HPDE6-E6E7 (cell line): ENCODE results near the gene ERBB2.
A peak's percentile ranks its signal among the peaks of the same experiment; 100 is the strongest.

ENCODE experiments used
- DNase-seq: peaks from one replicate; pipeline ENCODE4 v3.0.0; 2011; ENCODE audit warnings: missing footprints; ENCODE audit errors: extremely low spot score

Gene ERBB2

DNA sequence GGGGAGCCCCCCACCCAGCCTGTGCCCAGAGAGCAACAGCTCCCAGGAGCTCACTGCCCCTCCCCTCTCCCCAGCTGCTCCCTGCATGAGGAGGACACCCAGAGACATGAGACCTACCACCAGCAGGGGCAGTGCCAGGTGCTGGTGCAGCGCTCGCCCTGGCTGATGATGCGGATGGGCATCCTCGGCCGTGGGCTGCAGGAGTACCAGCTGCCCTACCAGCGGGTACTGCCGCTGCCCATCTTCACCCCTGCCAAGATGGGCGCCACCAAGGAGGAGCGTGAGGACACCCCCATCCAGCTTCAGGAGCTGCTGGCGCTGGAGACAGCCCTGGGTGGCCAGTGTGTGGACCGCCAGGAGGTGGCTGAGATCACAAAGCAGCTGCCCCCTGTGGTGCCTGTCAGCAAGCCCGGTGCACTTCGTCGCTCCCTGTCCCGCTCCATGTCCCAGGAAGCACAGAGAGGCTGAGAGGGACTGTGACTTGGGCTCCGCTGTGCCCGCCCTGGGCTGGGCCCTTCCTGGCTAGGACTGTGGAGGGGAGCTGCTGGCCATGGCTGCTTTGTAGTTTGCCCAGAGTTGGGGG lies 34.1 kb upstream of the ERBB2 start:
- DNase-seq = peak; percentile 46

DNA sequence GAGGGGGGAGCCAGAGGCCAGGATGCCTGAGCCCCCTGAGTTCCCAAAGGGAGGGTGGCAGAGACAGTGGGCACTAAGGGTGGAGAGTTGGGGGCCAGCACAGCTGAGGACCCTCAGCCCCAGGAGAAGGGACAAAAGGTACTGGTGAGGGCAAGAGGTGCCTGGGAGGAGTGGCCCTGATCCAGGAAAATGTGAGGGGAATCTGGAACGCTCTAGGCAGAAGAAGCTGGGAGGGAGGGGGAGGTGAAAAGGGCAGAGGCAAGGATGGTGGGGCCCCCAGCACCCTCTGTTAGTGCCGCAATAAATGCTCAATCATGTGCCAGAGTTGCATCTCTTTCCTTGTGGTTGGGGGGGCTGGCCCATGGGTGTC lies 33.6 kb upstream of the ERBB2 start:
- no peak for DNase-seq

DNA sequence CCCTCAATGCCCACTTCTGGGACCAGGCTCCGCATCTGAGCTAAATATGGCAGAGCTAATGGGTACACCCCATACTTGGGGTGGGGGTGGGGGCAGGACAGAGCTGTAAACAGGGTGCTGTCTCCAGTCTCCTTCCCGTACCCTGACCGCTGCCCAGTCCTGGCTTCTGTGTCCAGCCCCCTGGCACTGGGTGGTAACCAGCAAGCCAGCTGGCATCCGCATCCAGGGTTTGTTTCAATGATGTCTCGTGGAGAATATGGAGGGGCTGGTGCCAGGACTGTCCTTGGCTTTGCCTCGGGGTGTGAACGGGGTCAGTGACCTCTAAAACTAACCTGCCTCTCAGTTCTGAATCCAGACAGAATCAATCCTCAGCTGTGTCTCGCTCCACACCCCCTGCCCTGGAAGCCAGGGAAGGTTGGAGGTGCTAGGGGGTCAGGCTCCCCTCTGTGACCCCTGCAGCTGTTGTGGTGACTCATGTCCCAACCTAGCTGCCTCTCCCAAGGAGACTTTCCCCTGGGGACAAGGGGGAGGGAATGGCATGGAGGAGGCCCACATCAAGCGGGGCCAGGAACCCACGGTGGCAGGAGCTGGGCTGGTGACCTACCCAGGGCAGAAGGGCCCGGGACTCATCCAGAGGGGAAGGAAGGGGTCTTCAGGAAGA lies 33.1 kb upstream of the ERBB2 start:
- no peak for DNase-seq

DNA sequence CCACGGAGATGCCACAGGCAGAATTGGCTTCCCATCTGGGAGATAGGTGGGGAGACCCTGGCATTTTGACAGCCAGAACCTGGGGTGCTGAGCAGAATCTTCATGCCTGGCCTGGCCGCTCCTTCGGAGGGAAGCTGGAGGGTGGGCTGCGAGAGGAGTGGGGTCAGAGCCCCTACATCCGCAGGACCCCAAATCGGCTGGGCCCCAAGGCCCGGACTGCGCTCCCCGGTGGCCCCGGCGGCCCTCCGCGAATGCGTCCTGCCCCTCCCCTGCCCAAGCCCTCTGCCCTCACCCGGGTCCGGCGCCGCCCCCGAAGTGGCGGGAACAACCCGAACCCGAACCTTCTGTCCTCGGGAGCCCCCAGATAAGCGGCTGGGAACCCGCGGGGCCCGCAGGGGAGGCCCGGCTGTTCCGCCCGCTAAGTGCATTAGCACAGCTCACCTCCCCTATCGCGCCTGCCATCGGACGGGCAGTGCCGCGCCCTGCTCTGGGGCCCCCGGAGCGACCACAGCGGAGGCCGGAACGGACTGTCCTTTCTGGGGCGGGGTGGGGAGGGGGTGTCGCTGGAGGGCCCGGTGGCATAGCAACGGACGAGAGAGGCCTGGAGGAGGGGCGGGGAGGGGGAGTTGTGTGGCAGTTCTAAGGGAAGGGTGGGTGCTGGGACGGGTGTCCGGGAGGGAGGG lies 32.5 kb upstream of the ERBB2 start:
- no peak for DNase-seq

DNA sequence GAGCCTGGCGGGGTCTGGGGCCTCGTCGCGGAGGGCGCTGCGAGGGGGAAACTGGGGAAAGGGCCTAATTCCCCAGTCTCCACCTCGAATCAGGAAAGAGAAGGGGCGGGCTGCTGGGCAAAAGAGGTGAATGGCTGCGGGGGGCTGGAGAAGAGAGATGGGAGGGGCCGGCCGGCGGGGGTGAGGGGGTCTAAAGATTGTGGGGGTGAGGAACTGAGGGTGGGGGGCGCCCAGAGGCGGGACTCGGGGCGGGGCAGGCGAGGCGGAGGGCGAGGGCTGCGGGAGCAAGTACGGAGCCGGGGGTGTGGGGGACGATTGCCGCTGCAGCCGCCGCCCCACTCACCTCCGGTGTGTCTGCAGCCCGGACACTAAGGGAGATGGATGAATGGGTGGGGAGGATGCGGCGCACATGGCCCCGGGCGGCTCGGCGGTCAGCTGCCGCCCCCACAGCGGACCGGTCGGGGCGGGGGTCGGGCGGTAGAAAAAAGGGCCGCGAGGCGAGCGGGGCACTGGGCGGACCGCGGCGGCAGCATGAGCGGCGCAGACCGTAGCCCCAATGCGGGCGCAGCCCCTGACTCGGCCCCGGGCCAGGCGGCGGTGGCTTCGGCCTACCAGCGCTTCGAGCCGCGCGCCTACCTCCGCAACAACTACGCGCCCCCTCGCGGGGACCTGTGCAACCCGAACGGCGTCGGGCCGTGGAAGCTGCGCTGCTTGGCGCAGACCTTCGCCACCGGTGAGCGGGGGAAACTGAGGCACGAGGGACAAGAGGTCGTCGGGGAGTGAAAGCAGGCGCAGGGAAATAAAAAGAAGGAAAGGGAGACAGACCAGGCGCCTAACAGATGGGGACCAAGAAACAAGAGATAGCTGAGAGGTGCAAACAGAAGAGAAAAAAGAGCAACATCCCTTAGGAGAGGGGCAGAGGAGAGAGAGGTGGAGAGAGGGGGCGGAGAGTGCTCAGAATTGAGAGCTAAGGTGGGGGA lies 31.6 kb upstream of the ERBB2 start, which contains the start of gene PNMT:
Gene PNMT (plus strand): TSS at position 509 of the 980 bp plus-strand sequence. CDS start 23 bp downstream, at position 532.
- peak; percentile 53 for DNase-seq

DNA sequence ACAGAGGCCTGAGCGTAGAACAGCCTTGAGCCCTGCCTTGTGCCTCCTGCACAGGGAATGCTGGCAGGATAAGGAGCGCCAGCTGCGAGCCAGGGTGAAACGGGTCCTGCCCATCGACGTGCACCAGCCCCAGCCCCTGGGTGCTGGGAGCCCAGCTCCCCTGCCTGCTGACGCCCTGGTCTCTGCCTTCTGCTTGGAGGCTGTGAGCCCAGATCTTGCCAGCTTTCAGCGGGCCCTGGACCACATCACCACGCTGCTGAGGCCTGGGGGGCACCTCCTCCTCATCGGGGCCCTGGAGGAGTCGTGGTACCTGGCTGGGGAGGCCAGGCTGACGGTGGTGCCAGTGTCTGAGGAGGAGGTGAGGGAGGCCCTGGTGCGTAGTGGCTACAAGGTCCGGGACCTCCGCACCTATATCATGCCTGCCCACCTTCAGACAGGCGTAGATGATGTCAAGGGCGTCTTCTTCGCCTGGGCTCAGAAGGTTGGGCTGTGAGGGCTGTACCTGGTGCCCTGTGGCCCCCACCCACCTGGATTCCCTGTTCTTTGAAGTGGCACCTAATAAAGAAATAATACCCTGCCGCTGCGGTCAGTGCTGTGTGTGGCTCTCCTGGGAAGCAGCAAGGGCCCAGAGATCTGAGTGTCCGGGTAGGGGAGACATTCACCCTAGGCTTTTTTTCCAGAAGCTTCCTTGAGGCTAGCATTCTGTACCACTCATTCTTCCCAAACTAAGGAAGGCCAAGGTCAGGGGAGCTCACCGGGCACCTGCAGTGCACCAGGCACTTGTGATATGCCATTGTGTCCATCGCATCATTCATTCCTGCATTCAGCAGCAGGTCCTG lies 29.7 kb upstream of the ERBB2 start:
- no peak for DNase-seq

DNA sequence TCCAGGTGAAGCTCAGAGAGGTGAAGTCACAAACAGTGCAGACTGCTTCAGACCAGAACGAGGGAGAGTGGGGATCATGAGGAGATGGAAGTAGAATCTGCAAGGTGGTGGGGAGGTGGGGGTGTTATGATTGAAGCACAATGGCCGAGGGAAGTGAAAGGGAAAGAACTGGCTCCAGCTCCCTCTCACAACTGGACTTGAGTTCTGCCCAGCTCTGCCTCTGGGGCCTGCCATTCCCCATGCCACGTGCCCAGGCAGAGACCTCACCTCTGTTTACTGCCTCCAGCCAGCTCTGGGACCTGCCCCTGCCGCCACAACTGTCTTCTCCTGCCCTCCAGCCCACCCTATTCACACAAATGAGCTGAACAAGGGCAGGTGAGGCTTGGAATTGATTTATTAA lies 29.1 kb upstream of the ERBB2 start:
- no peak for DNase-seq

DNA sequence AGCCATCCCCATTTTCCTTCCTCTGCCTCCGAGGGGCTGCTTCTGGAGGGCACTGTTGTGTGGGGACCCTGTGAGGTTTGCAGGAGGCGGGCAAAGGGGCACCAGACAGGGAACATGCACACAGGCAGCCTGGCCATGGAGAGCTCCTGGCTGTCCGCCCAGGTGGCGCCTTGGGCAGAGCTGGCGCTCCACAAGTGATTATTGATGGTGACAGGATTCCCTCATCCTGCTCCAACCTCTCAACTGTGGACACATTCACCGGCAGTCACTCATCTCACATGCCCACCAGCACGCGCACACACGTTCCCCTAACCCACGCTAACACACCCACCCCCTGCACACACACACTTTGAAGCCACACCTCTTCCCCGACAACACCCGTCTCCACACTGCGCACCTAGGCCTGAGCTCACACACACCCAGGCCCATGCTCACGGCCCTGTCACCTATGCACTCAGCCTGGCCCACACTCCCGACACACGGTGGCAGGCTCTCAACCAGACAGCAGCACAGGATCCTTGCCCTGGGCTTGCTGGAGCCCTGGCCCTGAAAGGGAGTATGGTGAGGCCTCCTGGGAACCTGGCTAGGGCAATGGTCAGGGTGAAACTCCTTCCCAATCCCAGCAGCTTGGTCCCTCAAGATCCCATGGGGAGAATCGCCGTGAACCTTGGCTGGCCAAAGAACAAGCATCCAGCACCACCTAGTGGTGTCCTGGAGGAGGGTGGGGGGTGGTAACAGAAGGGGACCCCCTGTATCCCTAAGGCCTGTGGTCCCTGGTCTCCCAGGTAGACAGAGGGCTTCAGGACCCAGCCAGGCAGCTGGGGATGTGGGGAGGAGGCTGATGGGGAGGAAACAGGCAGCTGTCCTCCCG lies 28.0 kb upstream of the ERBB2 start:
- DNase-seq = peak; percentile 42

DNA sequence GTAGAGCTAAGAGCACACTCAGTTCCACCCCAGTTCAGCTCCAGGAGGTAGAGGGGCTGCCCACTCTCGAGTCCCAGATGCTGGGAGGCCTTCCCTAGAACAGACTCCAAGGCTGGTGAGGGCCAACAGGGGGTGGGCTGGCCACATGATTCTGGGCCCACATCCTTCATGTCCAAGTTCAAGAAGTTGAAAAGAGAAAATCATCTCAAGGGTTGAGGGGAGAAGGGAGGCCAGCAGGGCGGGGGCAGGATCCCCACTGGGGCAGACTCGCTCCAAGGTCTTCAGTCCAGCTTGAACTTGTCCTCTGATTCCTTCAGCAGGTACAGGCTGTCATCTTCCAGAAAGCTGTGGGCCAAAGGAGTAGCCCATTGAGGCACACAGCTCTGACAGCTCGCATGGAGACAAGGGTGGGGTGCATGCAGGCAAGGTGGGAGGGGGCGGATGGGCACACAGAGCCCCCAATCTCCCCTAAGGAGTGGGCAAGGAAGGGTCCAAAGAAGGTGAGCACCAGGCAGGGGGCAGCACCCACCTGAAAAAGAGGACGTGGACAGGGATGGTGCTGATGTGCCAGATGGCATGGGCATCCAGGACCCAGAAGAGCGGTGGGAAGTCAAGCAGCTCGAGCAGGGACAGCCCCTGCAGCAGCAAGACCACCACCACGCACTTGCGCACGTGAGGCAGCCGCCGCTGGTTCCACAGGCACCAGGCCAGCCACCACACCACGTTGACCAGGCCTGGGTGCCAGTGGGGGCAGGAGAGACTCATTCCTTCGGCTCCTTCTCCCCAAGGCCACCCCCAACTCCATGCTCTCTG lies 27.1 kb upstream of the ERBB2 start:
- DNase-seq = no peak

DNA sequence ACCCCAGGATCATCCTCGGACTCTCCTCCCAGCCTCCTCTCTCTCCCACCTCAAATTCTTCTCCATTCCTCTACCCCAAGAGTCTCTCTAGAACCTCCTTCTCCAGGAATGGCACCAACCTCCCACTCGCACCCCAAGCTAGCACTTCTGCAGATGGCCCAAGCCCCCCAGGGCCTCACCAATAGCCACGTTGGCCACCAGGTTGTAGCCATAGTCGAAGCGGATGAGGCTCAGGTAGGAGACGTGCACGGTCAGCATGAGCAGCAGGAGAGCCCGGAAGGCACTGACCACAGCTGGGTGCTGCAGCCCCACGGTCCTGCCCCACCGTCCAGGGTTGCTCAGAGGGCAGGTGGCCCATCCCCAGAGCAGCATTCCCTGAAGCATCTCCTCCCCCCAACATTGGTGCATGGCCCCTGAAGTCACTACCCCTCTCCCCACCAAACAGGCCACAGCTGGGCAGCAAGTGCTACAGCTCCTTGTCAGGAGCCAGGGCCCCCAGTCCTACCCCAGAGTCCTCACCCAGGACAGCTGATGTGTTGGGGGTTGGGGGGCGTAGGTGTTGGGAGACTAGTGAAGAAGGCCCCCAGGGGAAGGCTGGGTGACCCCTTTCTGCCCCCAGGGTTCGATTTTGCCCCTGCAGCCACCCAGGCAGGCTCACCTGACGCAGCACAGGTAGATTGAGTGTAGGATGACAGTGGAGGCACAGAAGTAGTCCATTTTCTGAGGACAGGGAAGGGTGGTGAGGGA lies 26.4 kb upstream of the ERBB2 start:
- no peak for DNase-seq

DNA sequence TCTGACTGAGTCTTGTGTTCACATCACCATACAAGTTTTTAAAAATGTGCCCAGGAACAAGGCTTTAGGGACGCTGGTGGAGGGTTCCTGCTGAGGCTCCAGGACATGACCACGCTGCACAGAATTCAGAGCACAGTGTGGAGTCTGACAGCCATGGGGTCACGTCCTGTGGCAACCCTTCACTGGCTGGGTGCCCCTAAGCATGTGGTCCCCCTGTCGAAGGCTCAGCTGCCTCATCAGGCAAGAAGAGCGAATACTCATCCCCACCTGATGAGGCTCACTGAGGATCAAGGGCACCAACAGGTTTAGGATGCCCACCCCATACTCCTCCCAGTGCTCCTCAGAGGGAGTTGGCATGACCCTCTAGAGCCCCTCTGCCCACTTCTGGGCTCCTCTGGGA lies 25.7 kb upstream of the ERBB2 start:
- DNase-seq = no peak

DNA sequence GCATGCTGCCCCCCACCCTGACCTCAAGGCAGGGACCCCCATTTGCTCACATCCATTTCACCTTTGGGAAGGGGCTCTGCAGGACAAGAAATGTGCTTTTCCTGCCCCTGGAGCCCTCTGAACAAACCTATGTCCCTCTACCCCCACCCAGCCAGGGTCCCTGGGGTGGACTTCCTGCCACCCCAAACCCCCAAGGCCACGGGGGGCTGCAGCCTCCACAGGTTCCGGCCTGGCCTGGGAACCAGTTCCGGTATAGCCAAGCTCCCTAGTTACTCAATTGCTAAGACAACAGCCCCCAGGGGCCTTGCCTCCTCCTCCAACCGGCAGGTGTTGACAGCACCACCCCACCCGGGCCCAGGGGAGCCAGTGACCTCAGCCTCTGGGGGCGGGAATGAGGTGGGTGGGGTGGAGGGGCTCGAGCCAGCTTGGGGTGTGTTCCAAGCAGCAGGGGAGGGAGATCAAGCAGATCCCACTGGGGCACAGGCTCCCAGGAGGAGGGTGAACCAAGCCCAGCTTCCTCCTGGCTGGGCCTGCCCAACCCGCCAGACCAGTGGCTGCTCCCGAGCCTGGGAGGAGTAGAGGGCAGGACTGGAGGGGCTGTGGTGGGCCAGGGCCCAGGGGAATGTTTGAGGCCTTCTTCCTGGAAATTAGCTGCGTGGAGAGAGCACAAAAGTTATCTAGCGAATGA lies 25.0 kb upstream of the ERBB2 start:
- peak; percentile 41 for DNase-seq

DNA sequence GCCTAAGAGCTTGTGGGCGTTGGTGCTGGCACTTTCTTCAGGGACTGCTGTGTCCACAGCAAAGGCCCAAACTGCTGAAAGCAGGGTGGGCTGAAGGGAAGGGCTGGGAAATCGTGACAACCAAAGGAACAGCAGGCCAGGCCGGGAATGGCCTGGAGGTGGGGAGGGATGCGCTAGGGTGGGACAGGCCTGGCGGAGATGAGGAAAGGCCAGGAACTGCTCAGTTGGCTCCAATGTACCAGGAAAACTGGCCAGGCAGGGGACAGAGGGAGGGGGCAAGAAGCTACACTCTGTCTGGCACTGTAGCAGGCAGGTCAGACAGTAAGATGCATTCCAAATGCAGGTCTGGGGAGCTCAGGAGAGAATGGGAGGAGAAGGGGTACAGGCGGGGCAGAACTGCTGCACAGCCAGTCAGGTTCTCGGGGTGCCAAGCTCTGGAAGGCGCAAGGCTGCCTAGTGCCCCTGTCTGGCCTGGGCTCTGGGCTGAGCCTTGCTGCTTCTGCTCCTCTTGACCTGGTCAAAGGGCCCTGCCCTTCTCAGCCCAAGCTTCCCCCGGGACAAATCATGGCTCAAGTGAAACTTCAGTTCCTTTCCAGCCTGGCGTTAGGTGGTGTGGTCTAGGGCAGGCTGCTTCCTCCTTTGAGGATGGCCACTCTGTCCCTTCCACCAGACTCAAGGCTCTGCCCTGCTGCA lies 24.3 kb upstream of the ERBB2 start:
- no peak for DNase-seq

DNA sequence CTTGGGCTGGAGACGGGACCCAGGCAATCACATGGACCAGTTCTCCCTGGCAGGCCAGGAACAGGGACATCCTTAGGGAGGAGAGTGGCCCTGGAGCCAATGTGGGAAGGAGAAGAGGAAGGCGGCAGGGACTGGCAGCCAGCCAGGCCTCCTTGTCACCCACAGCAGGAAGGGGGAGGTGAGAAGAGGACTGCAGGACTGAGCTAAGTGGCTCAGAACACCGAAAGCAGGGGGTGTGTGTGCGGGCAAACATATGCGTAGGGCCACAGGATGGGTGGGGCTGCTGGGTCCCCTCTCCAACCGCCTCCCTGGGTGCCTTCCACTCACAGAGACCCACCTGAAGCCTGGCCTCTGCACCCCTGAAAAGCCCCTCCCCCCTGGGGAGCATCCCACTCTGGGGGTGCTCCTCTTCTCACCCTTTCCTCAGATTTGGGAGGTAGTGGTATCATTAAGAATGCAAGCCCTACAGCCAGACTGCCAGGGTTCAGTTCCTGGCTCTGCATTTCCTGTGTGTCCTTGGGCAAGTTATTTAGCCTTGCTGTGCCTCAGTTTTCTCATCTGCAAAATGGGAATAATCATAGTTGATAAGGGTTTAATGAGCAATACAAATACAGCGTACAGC lies 23.6 kb upstream of the ERBB2 start:
- no peak for DNase-seq

DNA sequence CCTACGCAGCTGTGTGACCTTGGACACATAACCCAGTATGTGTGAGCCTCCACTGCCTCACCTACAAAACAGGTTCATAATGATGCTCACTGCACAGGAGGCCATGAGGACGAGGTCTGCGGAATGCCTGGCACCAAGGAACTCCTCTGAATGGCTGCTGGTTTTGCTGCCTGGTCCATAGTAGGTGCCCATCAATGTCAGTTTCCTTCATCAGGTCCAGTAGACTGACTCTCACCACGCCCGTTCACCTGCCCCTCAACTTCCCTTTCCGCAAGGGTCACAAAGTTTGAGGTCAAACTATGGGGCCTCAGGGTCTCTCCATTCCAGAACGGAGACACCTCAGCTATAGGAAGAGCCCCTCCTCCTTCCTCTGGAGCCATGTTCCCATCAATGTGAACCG lies 22.8 kb upstream of the ERBB2 start:
- DNase-seq = no peak

DNA sequence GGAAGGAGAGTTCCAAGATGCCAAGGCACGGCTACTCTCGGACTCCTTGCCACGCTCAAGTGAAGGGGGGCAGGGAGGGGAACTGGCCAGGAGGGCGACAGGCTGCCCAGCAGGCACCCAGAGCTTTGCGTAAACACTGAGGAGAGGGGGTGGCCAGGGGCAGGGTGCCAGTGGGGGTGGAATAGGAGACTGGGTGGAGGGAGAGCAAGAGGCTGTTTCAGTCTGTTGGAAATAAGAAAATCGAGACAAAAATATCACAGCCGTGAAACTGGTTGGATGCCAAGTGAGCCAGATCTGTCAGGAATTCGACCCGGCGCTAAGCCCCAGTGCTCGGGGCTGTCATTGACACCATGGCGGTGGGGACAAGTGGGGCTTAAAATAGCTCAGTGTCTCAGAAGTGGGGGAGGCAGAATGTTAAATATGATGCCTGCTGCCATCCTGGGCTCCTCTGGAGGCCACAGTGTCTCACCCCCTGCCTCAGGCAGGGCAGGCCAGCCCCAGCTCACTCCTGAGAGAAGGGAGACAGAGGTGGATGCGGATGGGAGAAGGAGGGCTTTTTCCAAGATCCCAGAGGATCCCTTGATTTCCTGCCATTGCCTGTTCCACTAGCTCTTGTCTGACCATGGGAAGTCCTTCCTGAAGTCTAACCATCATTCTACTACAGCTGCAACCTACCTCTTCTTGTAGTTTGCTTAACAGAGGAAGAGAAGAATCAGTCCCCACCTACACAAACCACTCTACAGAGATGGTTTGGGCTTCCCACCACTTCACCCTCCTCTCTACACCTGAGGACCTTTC lies 22.1 kb upstream of the ERBB2 start:
- no peak for DNase-seq
